Fibroblast of skin of back (primary cell): Measurements from ENCODE around the gene ACAT1.
"Not testable (repeated sequence)": the region's sequence is repeated elsewhere in the genome, so short reads cannot be mapped to it uniquely, and the experiment has no call there.

Experiments
- DNase-seq: peaks from one replicate; pipeline ENCODE4 v3.0.0-alpha.2; 2013

The ACAT1 gene

DNA sequence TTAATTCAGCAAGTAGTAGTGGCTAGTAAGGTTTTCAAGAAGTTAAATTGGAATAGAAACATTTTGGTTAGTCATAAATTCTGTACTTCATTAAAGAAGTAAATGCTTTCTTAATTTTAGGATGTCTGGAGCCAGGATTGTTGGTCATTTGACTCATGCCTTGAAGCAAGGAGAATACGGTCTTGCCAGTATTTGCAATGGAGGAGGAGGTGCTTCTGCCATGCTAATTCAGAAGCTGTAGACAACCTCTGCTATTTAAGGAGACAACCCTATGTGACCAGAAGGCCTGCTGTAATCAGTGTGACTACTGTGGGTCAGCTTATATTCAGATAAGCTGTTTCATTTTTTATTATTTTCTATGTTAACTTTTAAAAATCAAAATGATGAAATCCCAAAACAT lies 25.8 kb downstream of the ACAT1 start:
- DNase-seq, result no peak

DNA sequence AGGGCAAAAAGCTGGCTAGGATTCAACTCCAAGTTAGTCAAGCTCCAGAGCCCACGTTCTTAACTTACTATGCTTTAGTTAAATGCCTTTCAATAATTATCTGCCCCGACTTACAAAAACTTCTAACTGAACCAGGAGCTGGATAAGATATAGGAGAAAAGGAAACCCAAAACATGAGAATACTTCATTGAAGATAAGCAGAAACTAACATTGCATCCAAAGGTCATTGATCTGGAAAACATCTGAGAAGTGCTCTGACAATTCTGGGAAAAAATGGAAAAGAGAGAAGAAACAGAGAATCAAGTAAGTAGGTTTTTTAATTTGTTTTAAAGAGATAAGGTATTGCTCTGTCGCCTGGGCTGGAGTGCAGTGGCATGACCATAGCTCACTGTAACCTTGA lies 27.2 kb downstream of the ACAT1 start:
- DNase-seq, result no peak

DNA sequence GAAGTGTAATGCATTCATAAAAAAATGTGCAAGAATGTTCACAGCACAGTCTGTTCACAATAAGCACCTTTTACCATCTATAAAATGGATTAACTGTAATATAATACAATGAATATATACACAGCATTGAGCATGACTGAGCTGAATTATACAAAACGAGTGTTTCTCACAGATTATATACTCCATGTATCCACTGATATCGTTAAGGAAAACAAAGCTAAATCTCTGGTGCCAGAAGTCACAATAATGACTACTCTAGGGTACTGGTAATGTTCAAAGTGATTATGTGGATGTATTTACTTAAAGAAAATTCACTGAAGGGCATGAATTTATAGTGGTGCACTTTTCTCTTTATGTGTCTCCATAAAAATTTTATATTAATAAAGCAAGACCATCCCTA lies 33.2 kb downstream of the ACAT1 start:
- no peak for DNase-seq

DNA sequence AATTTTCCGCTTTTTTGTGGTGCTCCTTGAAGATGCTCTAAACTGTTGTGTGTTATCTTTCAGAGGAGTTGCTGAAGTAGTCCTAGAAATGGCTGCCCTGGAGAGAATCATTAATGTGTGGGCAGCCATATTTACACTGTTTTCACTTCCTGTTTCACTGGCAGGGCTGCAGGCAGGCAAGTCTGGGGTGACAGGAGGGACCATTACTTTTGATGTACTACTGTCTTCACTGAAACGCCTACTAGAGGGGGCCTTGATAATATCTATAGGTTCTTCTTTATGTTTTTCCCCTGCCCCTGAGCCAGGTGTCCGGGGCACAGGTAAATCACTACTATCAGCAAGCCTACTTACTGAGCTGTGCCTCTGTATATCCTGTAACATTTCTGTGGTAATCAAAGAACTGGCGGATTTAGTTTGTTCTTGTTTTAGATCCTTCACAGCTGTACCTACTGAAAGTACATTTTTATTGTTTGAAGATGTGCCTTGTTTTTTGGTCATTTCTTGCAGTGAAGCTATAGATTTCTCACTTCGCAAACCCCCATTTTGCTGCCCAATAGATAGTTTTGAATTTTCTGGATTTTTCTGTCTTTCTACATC lies 39.7 kb downstream of the ACAT1 start:
- DNase-seq, result no peak

DNA sequence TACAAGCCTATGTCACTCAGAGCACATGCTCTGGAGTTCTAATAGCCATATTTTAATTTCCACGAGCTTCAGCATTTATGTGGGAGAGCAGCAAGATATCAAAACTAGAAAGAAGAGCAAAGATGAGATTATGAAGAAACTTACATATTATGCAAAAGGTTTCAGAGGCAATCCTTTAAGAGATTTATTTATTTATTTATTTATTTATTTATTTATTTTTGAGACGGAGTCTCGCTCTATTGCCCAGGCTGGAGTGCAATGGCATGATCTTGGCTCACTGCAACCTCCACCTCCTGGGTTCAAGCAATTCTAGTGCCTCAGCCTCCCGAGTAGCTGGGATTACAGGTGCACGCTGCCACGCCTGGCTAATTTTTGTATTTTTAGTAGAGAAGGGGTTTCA lies 41.5 kb downstream of the ACAT1 start:
- DNase-seq, result not testable (repeated sequence)

DNA sequence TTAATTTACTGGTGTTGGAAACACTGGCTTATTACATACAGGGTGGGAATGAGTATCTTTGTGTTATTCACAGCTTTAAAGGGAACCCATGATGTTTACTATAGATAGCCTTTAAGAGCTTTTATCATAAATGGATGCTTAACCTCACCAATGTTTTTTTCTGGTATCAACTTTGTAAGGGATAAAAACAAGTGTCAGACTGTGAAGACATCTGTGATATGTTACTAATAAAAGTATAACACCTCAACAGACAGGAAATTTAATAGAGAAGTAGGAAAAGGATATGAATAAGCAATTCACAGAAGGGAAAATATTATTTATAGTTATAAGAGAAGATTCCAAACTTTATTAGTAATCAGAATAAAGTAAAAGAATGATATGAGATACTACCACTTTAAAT lies 46.3 kb downstream of the ACAT1 start:
- DNase-seq, result no peak

DNA sequence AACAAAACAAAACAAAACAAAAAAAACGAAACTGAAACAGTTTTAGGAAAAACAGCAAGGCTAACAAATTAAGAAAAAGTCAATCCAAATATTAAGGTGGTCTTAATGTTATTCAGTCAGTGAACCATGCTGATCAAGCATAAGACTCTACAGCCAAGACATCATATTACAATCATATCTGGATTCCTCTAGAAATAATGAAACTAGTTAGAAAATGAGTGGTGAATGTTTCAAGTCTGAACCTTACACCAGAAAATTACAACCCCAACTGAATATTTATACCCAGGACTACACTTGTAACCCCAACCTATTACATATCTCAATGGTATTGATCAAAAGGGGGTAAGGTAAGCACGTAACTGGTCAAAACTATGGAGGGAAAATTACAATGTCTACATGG lies 48.8 kb downstream of the ACAT1 start:
- DNase-seq, result no peak

DNA sequence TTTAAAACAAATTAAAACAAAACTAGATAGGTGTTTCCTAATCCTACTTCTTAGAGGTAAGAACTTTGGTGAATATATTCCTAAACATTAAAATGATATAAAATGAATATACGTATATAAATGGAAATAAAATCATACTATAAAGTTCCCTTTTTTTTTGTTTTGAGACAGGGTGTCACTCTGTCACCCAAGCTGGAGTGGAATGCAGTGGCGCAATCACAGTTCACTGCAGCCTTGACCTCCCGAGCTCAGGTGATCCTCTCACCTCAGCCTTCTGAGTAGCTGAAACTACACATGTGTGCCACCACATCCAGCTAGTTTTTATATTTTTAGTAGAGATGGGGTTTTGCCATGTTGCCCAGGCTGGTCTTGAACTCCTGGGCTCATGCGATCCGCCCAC lies 56.2 kb downstream of the ACAT1 start:
- no peak for DNase-seq

DNA sequence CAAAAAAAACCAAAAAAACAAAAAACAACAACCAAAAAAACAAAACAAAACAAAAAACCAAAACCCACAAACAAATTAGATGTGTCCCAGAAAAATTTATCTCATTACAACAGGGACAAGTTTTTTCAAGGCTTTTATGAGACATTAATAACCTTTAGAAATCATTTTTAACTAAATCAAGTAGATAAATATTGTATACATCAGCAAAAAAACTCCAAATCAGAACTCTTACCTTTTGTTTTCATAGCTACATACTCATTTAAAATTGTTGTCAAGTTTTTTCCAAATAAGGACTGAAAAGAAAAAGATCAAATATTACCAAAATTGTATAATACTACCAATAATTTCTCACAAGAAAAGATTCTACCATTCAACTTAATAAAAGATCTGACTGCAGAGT lies 72.4 kb downstream of the ACAT1 start:
- DNase-seq, result no peak

DNA sequence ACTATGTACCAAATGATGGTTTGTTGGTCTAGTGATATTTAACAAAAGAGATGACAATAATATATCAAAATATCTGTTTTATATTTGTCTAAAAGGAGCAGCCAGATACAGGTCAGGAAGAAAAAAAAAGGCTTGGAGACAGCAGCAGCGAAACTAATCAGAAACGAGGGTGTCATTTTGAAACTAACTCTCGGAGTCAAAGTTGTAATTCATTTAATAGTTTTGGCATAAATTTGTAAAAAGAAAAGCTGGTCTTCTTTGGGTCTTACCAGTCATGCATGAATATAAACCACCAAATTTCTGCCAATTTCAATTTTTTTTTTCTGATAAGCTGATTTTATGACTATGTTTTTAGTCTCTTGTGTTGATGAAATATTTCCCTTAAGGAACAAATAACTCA lies 75.5 kb downstream of the ACAT1 start:
- DNase-seq, result no peak
